ENCODE measurements around the gene ATP13A5. TPM values are rescaled to one million over a fixed set of nuclear protein-coding genes. Genes with fewer than 3 reads are reported as not detected.

The ATP13A5 gene
- total RNA-seq, 1 donor from 2014 or later, result not detected

DNA sequence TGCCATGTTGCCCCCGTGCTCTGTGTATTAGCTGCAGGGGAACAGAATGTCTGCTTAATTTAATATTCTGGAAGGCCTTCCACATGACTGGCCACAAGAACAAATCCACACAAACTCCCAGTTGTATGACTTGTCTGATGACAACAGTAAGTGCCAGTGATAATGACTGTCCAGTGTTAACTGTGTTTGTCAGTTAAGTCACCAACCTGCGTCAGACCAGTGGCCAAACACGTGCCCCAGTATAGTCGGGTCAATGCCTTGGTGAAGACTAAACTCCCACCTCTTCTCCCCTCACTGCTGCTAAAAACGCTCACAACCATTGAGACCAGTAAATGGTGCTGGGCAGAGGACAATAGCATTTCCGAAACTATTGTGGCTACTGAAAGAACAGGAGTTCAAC lies 9.8 kb upstream of the ATP13A5 start:
- Mint-ChIP-seq H3K4me1 (peaks cover 3% of the 10 kb centered on the region), H3K27ac (no peak overlapping the region), H3K27me3 (ENCODE audit: low read depth) (peaks cover 18% of the 10 kb centered on the region), H3K36me3 (no peaks in the 10 kb centered on the region), H3K9me3 (peaks cover 3% of the 10 kb centered on the region), H3K4me3 (no peak overlapping the region)
- TF ChIP-seq, protein P1, sequence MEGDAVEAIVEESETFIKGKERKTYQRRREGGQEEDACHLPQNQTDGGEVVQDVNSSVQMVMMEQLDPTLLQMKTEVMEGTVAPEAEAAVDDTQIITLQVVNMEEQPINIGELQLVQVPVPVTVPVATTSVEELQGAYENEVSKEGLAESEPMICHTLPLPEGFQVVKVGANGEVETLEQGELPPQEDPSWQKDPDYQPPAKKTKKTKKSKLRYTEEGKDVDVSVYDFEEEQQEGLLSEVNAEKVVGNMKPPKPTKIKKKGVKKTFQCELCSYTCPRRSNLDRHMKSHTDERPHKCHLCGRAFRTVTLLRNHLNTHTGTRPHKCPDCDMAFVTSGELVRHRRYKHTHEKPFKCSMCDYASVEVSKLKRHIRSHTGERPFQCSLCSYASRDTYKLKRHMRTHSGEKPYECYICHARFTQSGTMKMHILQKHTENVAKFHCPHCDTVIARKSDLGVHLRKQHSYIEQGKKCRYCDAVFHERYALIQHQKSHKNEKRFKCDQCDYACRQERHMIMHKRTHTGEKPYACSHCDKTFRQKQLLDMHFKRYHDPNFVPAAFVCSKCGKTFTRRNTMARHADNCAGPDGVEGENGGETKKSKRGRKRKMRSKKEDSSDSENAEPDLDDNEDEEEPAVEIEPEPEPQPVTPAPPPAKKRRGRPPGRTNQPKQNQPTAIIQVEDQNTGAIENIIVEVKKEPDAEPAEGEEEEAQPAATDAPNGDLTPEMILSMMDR (IDR thresholded peaks at IDR 0.05; ENCODE audit: unreplicated experiment), result no peak
- DNase-seq (ENCODE audit: low spot score in 2 of 2, unreplicated experiment in 2 of 2), result no peak

DNA sequence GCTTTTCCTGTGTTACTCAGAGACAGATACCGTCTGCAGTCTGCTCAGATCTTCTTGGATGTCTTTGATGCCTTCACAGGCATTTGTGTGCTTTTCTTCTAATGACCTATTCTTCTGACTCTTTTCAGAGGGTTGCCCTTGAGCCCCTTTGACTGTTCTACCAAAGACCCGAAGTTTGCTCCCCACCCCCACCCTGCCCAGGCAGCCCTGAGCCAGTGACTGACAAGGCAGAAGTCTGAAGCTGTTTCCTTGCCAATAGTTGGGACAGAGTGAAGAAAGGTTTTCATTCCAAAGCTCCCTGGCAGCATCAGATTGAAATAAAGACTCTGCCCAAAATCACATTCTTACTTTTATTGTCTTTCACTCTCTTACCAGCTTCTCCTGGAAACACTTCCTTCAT lies 9.0 kb upstream of the ATP13A5 start:
- peaks cover 24% of the 10 kb centered on the region for H3K27me3 Mint-ChIP-seq (ENCODE audit: low read depth)
- H3K4me1 Mint-ChIP-seq, result peaks cover 3% of the 10 kb centered on the region

DNA sequence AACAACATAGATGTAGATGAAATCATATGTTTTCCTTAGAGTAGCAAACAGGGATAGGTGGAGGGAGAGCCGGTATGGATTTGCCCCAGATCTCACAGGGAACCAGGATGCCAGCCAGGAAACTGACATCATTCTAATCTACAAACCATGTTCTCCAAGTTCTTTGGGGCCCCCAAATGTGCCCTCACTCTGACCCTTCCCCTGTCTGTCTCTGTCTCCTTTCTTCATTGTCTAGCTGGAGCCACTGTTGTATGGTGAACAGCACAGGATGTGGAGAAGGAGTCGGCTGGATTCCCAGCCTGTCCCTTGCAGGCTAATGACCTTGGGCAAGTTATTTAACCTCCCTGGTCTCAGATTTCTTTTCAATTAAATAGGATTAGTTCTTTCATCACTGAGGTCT lies 962 bp downstream of the ATP13A5 start:
- Mint-ChIP-seq H3K27me3 (ENCODE audit: low read depth) (peaks cover 42% of the 10 kb centered on the region), H3K36me3 (no peaks in the 10 kb centered on the region), H3K27ac (no peak overlapping the region), H3K9me3 (peaks cover 4% of the 10 kb centered on the region), H3K4me3 (no peak overlapping the region), H3K4me1 (no peaks in the 10 kb centered on the region)
- no peak for DNase-seq (ENCODE audit: low spot score in 2 of 2, unreplicated experiment in 2 of 2)
- TF ChIP-seq, protein P1 (IDR thresholded peaks at IDR 0.05; ENCODE audit: unreplicated experiment), result no peak

More for the DNA sequence above, 9.0 kb upstream of the ATP13A5 start:
- Mint-ChIP-seq H3K36me3 (no peaks in the 10 kb centered on the region), H3K27ac (no peak overlapping the region), H3K4me3 (no peak overlapping the region), H3K9me3 (no peaks in the 10 kb centered on the region)
- TF ChIP-seq, protein P1 (IDR thresholded peaks at IDR 0.05; ENCODE audit: unreplicated experiment), result no peak
- no peak for DNase-seq (ENCODE audit: low spot score in 2 of 2, unreplicated experiment in 2 of 2)

DNA sequence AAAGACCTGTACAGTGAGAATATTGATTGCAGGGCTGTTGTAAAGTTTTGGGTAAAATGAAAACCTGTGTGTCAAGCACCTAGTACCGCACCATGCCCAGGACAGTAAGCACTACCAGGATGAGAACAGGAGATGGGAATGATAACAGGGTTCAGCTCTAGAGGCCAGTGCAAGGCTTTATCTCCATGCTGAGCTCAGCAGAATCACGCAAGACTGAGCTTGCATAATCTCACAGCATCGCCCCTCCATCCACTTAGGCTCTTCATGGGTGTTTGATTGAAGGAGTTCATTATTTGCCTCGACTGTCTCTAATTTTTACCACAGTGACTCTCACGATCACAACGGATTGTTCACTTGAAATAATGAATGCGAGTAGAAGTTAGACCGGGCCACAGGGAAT lies 2.9 kb downstream of the ATP13A5 start:
- no peaks in the 10 kb centered on the region for H3K36me3 Mint-ChIP-seq
- no peak for DNase-seq (ENCODE audit: low spot score in 2 of 2, unreplicated experiment in 2 of 2)
- H3K4me3 Mint-ChIP-seq, result no peak overlapping the region
- peaks cover 33% of the 10 kb centered on the region for H3K27me3 Mint-ChIP-seq (ENCODE audit: low read depth)
- no peaks in the 10 kb centered on the region for H3K4me1 Mint-ChIP-seq
- no peak overlapping the region for H3K27ac Mint-ChIP-seq
- TF ChIP-seq, protein P1 (IDR thresholded peaks at IDR 0.05; ENCODE audit: unreplicated experiment), result no peak
- peaks cover 2% of the 10 kb centered on the region for H3K9me3 Mint-ChIP-seq

DNA sequence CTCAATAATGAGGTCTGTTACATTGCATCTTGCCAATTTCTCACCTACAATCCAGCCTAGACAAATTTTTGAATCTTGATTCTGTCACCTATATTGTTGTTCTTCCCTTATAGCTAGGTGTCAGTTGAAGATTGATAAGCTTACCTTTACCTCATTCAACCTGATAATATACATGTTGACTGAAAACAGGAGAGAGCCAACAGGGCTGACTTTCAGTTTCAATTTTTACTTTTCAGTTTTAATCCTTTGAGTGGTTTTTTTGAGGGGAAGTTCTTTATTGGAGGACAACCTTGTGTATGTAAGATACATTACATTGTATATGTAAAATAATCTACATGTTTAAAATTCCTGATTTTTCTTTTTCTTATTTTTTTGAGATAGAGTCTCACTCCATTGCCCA lies 5.8 kb downstream of the ATP13A5 start:
- no peak for DNase-seq (ENCODE audit: low spot score in 2 of 2, unreplicated experiment in 2 of 2)
- H3K27me3 Mint-ChIP-seq (ENCODE audit: low read depth), result peaks cover 26% of the 10 kb centered on the region
- no peak overlapping the region for H3K27ac Mint-ChIP-seq
- H3K4me3 Mint-ChIP-seq, result no peak overlapping the region
- no peaks in the 10 kb centered on the region for H3K9me3 Mint-ChIP-seq
- TF ChIP-seq, protein P1 (IDR thresholded peaks at IDR 0.05; ENCODE audit: unreplicated experiment), result no peak
- H3K36me3 Mint-ChIP-seq, result no peaks in the 10 kb centered on the region
- H3K4me1 Mint-ChIP-seq, result no peaks in the 10 kb centered on the region

DNA sequence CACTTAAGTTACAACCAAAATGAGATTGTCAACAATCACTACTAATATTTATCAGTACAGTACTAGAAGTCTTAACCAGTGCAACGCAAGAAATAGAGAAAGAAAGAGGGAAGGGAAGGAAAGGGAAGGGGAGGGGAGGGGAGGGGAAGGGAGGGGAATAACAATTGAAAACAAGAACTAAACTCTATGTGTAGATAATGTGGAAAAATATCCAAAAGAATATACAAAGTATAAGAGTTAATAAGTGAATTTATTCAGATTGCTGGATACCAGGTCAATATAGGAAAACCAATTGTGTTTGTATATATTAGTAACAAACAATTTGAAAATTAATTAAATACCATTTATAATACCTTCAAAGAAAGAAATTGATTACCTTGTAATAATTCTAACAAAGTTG lies 10.7 kb downstream of the ATP13A5 start:
- Mint-ChIP-seq H3K27me3 (ENCODE audit: low read depth) (peaks cover 39% of the 10 kb centered on the region), H3K27ac (no peak overlapping the region), H3K36me3 (no peaks in the 10 kb centered on the region), H3K4me3 (no peak overlapping the region), H3K4me1 (no peaks in the 10 kb centered on the region), H3K9me3 (no peaks in the 10 kb centered on the region)
- DNase-seq (ENCODE audit: low spot score in 2 of 2, unreplicated experiment in 2 of 2), result no peak
- TF ChIP-seq, protein P1 (IDR thresholded peaks at IDR 0.05; ENCODE audit: unreplicated experiment), result no peak

Data from mesothelial cell of epicardium (in vitro differentiated cells).